HG02970 (cell line): ENCODE data around the gene PCA3.

ENCODE experiments used
- ATAC-seq: cut with Tn5 transposase; IDR thresholded peaks from one replicate; pipeline ENCODE4 v1.9.1; 2021; ENCODE audit warnings: mild to moderate bottlenecking, moderate library complexity, moderate number of reproducible peaks; ENCODE audit not compliant: unreplicated experiment, low FRiP score

The PCA3 gene

DNA sequence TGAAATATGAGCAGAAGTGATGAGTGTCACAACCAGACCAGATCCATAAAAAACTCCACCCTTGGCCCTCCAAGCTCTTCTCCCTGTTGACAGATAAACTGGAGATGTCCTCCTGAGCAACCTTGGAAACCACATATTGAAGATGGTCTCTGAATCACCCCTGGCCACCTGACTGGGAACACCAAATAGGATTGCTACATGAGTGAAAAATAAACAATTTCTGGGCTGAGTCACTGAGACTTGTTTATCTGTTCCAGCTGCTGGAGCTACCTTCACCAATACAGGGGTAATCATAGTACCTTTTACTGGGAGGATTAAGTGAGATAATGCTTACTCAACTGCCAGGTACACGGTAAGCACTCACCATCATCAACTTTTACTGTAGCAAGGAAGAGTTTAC is 53.3 kb downstream of the PCA3 start:
- ATAC-seq = no peak

DNA sequence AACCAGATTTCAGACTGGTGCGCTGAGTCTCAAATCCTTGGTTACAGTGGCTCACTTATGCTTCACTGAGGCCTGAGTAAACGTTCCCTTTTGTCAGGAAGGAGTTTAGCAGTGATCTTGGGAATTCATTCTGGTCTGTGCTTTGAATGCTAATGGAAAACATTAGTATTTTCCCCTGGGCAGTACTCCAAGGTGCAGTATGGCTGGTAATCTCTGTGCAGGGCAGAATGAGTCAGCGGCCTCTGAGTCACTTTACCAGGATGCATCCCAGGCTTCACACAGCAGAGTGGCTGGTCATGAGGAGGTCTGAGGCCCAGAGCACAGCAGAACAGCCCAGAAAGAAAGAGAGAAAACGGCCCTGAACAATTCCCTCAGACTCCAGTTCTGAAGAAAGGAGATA is 54.0 kb downstream of the PCA3 start:
- ATAC-seq = no peak

DNA sequence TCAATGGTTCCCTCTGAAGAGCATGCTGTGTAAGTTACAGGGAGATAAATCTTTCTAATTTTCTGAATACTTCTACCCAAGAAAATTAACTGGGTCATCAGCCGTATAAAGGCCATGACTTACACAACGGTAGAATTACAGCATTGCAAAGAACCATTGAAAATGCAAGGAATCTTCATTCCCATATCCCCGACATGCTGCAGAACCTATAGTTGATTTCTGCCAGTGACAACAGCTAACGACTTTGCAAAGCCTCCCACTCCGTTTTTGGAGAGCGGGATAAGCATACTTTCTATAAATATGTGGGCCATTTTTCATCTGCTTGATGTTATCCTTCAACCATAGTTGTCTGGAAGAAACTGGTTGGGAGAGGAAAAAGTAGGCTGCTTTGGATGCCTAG is 56.2 kb downstream of the PCA3 start:
- no peak for ATAC-seq

DNA sequence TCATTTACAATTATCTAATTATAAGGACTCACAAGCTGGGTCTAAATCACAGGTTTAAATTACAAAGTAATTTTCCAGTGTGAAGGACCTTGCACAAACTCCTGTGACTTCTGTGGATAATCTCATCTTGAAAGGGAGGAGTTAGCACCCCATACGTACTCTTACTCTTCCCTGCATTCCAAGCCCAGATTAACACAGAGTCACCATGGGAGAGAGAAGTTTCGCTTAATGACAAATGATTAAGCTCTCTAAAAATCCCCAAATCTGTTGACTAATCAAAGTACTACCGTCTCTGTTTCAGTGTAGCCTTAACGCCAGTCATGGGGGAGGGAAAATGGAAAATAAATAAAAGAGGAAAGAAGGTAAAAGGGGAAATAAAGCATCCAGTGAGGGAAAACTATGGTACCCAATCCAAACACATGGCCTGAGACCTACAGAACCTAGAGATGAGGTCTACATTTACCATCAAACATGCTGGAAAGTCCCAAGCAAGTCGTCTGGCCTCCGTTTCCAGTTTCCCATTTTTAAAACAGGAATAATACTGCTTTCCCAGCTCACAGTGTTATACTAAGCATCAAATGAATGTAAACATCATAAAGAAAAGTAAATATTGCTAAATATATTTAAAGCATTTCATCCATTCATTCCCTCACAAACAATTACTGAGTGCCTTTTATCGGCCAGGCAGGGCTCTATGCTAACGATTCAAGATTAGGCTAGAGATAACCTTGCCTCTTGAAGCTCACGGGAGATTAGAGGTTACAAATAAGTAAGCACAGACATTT is 63.2 kb downstream of the PCA3 start:
- ATAC-seq = no peak

DNA sequence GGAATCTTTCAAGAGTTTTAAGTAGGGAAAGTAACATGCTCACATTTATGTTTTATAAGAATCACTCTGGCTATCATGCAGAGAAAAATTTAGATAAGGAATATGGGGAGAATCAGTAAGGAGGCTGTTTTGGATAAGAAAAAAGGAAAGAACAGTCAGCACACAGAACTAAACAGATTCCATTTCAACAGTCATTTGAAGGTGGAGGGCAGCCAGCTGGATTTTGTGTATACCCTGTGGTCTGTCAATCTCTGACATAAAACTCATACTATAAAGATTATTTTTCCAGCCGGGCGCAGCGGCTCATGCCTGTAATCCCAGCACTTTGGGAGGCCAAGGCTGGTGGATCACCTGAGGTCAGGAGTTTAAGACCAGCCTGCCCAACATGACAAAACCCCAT is 64.2 kb downstream of the PCA3 start:
- ATAC-seq = no peak

DNA sequence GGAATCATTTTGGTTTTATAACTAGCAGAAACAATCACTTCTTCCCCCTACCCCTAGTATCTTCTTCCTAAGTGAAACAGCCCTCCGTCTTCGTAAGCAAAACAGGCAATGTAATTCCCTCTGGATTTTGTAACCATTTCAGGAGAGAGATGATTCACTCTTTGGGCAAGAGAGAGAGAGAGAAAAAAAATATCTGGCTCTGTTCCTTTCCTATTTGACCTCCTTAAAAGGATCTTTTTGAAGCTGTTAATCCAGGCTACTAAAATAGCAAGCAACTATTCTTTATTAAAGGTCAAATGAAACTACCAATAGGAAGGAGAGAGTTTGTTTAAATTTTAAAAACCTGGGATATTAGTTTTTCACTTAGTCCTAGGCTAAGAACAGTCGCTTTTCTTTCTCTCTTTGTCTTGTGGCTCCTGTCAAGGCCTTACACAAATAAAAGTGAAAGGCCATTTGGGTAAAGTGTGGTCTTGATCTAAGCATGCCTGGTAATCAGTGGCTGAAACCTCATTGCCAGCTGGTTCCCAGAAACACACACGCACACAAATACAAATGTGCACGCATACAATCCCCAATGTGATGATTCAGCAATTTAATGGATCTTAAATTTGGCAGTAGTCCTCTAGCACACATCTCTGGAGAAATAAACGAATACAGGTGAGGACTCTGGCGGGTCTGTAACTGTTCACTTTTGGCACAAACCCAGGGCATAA is 71.5 kb downstream of the PCA3 start:
- no peak for ATAC-seq
